HFFc6 (cell line): ENCODE results near the gene MYO18A. TPM values are rescaled to one million over a fixed set of nuclear protein-coding genes. Genes with fewer than 3 reads are reported as not detected.

Experiments used
- DNase-seq: peaks from one replicate; pipeline ENCODE4 v3.0.0-alpha.2; 2018
- H3K27ac Mint-ChIP-seq: 2 replicates; pipeline ENCODE4 v1.8.0; 2020; ENCODE audit warnings: mild to moderate bottlenecking, mixed read lengths
- H3K27me3 Mint-ChIP-seq: 2 replicates; pipeline ENCODE4 v1.8.0; 2021; ENCODE audit warnings: mild to moderate bottlenecking, moderate library complexity, mixed read lengths; ENCODE audit not compliant: insufficient read depth
- H3K36me3 Mint-ChIP-seq: 2 replicates; pipeline ENCODE4 v1.8.0; 2021; ENCODE audit warnings: low read depth, mixed read lengths
- H3K4me1 Mint-ChIP-seq: 2 replicates; pipeline ENCODE4 v1.8.0; 2020; ENCODE audit warnings: low read depth, mixed read lengths
- H3K4me3 Mint-ChIP-seq: 2 replicates; pipeline ENCODE4 v1.8.0; 2020; ENCODE audit warnings: mild to moderate bottlenecking, moderate library complexity, mixed read lengths
- H3K9me3 Mint-ChIP-seq: 2 replicates; pipeline ENCODE4 v1.8.0; 2020; ENCODE audit warnings: mild to moderate bottlenecking, mixed read lengths
- total RNA-seq, 6 experiments: library from RNA; stranded (reverse); fragmentation: NEBNext Ultra II Directional; extraction: Animal tissue kit (Norgen Biotek cat#: 25700); gene quantifications; 2 replicates in 1 of 6; 3 replicates in 5 of 6; pipeline ENCODE4 v1.2.3, GENCODE V29; 2021
- TF ChIP-seq, protein P1 (sequence below): fragments of 200-600 bp; sonication (generic); IDR thresholded peaks from 2 replicates; pipeline ENCODE4 v1.5.0; 2021; ENCODE audit warnings: antibody characterized with exemption, mild to moderate bottlenecking

MYO18A gene
- total RNA-seq, 6 experiments from 2014 or later: 39.2 to 57.7 (median 42.9) TPM

DNA sequence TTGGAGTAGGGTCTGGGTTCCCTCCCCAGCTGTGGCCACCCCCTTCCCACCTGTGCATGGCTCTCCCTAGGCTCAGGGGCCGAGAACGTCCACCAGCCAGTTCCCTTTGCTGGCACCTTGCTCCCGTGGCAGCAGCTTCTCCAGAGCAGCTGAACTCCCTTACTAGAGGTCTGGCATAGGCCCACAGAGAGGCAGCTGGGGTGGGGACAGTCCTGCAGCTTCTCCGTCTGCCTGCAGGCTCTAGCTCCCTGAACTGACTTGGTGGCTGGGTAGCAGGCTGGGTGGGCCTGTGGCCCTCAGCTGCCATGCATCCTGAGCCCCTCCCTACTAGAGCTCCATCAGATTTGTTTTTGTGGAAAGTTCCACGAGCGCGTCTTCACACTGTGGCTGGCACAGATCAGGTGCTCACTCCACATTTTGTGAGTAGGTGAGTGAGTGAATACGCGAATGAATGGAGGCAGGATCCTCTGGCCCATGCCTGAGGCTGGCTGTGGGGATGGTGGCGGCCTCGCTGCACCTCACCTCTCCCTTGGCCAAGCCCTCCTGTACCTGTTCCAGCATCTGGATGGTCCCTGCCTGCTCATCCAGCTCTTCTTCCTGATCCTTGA is 86.0 kb downstream of the MYO18A start:
- peaks cover 8% of the 10 kb centered on the region; the same call in 1 of the 2 replicates for H3K36me3 Mint-ChIP-seq
- DNase-seq: no peak
- no peak overlapping the region for H3K4me3 Mint-ChIP-seq
- no peaks in the 10 kb centered on the region for H3K4me1 Mint-ChIP-seq
- TF ChIP-seq, protein P1, sequence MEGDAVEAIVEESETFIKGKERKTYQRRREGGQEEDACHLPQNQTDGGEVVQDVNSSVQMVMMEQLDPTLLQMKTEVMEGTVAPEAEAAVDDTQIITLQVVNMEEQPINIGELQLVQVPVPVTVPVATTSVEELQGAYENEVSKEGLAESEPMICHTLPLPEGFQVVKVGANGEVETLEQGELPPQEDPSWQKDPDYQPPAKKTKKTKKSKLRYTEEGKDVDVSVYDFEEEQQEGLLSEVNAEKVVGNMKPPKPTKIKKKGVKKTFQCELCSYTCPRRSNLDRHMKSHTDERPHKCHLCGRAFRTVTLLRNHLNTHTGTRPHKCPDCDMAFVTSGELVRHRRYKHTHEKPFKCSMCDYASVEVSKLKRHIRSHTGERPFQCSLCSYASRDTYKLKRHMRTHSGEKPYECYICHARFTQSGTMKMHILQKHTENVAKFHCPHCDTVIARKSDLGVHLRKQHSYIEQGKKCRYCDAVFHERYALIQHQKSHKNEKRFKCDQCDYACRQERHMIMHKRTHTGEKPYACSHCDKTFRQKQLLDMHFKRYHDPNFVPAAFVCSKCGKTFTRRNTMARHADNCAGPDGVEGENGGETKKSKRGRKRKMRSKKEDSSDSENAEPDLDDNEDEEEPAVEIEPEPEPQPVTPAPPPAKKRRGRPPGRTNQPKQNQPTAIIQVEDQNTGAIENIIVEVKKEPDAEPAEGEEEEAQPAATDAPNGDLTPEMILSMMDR: no peak
- H3K9me3 Mint-ChIP-seq: no peaks in the 10 kb centered on the region
- H3K27ac Mint-ChIP-seq: no peak overlapping the region
- H3K27me3 Mint-ChIP-seq: peaks cover 6% of the 10 kb centered on the region

- TF ChIP-seq, protein P1: no peak
- Mint-ChIP-seq H3K27ac (no peak overlapping the region), H3K4me1 (no peaks in the 10 kb centered on the region), H3K27me3 (peaks cover 6% of the 10 kb centered on the region), H3K9me3 (no peaks in the 10 kb centered on the region), H3K36me3 (peaks cover 15% of the 10 kb centered on the region; the same call in 1 of the 2 replicates), H3K4me3 (no peak overlapping the region)
- no peak for DNase-seq
Measured at GRCh38 chr17:29093090-29093871, 86.9 kb downstream of the MYO18A start.

DNA sequence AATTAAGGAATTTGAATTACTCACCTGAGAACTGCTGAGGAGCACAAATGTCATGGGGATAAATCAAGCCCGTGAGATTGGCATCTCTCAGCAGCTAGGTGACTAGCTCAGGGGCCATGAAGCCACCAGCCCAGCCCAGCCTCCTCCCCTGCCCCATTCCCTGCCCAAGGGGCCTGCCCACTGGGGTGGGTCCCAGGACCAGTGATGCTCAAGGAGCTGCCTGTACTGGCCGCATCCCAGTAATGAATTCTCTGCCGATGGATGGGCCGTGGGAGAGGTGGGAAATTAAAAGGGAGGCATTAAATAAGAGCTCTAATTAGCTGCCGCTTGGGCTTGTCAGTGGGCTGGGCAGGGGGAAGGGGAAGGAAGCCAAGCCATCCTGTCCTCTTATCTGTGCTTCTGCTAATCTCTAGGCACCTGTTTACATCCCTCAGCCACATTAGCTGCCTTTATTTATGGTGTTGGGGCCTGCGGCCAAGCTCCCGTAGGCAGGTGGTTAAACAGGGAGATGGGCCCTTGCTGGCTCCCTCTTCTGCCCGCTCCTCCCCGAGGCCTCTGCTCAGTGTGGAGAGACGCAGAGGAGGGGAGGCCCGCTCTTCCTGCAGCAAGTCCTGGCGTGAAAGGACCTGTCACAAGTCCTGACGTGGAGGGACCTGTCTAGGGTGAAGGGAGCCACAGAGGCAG is 88.5 kb downstream of the MYO18A start:
- no peak for DNase-seq
- Mint-ChIP-seq H3K4me1 (no peaks in the 10 kb centered on the region), H3K27ac (no peak overlapping the region), H3K36me3 (peaks cover 16% of the 10 kb centered on the region; the same call in 1 of the 2 replicates), H3K9me3 (no peaks in the 10 kb centered on the region), H3K4me3 (no peak overlapping the region), H3K27me3 (peaks cover 6% of the 10 kb centered on the region)
- TF ChIP-seq, protein P1: no peak

DNA sequence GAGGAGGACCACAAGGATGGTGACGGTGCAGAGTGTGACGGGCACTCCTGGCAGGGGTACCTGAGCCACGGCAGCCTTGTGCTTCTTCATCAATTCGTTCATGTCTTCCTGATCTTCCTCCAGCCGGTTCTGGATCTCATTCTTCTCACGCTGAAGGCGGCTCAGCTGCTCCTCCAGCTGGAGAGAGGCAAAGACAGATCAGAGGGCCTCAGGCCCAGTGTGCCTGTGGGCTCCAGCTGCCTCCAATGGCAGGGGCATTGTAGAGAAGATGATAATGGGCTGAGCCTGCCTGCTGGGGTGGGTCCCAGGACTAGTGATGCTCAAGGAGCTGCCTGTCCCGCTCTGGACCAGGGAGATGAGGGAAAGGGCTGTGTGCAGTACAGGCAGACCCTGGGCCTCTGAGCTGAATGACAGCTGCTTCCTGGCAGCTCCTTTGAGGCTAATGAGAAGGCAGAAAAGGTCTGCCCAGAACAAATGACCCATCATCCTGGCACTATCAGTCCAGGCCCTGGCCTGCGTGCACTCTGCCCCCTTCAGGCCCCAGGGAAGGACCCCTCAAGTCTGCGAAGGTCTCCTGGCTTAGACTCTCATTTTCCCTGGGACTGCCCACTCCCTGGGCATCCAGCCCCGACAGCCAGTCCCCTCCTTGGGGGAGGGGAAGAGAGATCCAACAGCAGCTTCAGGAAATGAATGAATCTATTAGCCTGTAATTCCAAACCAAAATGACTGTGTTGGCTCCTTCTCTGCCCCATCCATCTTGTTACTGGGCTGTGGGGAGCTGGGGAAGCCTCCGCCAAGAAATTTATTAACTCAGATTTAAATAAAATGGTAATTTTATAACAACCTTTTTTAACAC is 89.2 kb downstream of the MYO18A start:
- Mint-ChIP-seq H3K36me3 (peaks cover 13% of the 10 kb centered on the region; the same call in 1 of the 2 replicates), H3K4me3 (no peak overlapping the region), H3K27ac (no peak overlapping the region), H3K9me3 (no peaks in the 10 kb centered on the region), H3K27me3 (peaks cover 6% of the 10 kb centered on the region), H3K4me1 (no peaks in the 10 kb centered on the region)
- TF ChIP-seq, protein P1: peak; percentile 26; the same call in 1 of the 2 replicates
- DNase-seq: no peak

GRCh38 chr17:29090108-29090507 is 90.1 kb downstream of the MYO18A start:
- Mint-ChIP-seq H3K4me1 (no peaks in the 10 kb centered on the region), H3K27me3 (peaks cover 6% of the 10 kb centered on the region), H3K9me3 (no peaks in the 10 kb centered on the region), H3K27ac (no peak overlapping the region), H3K36me3 (peaks cover 12% of the 10 kb centered on the region; the same call in 1 of the 2 replicates), H3K4me3 (no peak overlapping the region)
- TF ChIP-seq, protein P1: no peak
- no peak for DNase-seq
